HG02759 (cell line): ENCODE measurements around the gene RTN3.

Experiments
- ATAC-seq: cut with Tn5 transposase; IDR thresholded peaks from one replicate; pipeline ENCODE4 v1.9.1; 2021; ENCODE audit warnings: mild to moderate bottlenecking, moderate library complexity; ENCODE audit not compliant: unreplicated experiment

The RTN3 gene

GRCh38 chr11:63737718-63738117 is 56.4 kb downstream of the RTN3 start:
- no peak for ATAC-seq

GRCh38 chr11:63738720-63739360 is 57.5 kb downstream of the RTN3 start:
- ATAC-seq = no peak

GRCh38 chr11:63745304-63746170 is 64.2 kb downstream of the RTN3 start:
- ATAC-seq = no peak

DNA sequence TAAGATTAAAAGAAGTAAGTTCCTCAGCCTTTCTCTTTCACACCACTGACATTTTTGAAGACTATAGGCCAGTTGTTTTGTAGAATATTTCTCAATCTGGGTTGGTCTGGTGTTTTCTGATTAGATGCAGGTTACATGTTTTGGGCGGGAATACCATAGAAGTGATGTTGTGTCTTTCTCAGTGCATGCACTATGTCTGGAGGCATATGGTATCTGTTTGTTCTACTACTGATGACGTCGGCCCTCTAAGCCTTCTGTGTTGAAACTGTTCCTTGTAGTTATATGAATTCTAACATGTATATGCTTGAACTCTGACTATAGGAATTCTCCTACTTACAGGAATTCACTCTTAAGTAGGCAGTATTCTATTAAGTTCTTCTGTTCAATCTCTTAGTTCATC is 65.7 kb downstream of the RTN3 start:
- ATAC-seq = no peak

GRCh38 chr11:63749624-63750023 is 68.3 kb downstream of the RTN3 start:
- no peak for ATAC-seq

DNA sequence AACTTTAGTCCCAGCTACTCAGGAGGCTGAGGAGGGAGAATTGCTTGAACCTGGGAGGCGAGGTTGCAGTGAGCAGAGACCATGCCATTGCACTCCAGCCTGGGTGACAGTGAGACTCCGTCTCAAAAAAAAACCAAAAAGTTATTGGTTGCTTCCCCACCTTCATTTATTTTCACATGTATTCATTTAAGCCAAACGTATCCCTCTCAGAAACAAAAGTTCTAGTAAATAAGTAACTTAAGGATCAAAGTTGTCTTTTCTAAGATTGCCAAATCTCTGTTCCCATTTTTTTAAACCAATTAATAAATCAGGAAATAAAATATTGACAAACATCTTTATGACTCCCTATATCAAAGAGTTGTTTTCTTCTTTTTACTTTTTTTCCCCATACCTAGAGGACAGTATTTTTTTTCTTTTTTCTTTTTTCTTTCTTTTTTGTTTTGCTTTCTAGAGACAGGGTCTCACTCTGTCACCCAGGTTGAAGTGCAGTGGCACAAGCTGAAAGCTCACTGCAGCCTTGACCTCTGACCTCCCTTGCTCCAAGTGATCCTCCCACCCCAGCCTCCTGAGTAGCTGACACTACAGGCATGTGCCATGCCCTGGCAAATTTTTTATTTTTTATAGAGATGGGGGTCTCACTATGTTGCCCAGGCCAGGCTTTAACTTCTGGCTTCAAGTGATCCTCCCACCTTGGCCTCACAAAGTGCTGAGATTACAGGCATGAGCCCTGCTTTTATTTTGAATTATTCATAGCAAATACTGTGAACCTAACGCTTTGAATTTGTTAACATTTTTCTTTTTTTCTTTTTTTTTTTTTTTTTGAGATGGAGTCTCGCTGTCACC is 75.8 kb downstream of the RTN3 start:
- no peak for ATAC-seq

DNA sequence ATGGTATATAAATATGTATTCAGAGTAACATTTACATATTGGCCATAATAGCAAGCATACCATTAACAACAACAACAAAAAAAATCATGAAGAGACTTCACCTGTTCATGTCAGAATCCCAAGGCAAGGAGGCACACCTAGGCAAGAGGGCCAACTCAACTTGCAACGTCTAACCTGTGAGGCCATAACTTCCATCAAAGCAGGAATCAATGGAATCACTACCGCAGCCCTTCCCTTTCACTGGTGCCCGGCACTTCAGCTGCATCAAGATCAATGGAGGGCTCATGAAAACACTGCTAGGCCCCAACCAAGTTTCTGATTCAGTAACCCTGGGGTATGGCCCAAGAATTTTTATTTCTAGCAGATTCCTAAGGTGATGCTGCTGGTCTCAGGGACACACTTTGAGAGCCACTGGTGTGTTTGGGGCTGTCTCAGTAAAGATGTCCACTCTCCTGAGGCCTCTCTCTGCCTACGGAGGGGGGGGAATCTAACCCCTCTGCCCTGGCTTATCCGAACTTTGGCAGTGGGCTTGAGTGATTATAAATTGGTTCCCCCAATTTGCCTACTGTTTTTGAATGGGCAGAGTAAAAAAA is 79.3 kb downstream of the RTN3 start:
- no peak for ATAC-seq

DNA sequence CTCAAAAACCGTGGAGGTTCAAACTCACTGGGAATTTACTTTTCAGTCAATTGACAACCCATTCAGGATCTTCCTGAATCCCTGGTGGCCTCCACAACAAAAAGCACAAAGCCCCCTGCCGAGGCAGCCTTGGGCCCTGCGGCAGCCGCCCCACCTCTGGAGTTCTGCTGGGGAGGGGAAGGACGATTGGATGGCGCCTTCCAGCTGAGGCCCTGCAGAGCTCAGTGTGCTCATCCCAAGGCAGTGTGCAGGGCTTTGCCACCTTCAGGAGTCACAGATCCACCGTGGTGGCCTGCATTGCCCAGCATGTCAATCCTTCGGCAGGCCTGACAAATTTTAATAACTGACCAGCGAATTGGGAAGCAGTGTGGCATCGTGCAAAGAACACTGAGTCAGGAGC is 79.9 kb downstream of the RTN3 start:
- no peak for ATAC-seq

DNA sequence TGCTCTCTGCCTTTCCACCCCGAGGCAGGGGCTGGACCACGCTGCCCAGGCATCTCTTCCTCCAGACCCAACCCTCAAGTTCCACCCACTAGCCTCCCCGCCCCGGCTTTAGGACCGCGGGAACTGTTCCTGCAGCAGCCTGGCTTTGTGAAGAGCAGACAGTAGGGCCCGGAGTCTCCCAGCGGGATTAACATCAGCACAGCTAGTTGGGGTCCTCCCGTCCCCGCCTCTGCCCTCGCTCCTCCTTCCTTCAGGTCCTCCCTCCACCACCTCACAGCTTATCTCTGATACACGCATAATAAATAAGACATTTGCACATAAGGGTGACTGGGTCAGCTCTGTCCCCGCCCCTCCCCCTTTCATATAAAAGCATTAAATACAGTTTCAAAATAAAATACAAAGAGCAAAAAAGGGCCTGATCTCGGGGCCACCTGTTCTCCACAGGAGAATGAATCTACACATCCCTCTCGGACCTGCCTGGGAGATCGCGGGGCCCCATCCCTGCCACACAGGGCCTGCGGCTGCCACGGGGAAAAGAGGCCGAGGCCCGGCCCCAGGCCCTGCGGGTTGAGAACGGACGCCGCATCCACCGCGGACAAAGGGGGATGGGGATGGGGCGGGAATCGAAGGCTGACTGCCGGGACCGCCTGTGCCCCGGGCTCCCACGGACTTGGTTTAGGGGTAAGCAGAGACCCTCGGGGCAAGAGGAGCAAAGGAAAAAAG is 80.8 kb downstream of the RTN3 start:
- no peak for ATAC-seq

DNA sequence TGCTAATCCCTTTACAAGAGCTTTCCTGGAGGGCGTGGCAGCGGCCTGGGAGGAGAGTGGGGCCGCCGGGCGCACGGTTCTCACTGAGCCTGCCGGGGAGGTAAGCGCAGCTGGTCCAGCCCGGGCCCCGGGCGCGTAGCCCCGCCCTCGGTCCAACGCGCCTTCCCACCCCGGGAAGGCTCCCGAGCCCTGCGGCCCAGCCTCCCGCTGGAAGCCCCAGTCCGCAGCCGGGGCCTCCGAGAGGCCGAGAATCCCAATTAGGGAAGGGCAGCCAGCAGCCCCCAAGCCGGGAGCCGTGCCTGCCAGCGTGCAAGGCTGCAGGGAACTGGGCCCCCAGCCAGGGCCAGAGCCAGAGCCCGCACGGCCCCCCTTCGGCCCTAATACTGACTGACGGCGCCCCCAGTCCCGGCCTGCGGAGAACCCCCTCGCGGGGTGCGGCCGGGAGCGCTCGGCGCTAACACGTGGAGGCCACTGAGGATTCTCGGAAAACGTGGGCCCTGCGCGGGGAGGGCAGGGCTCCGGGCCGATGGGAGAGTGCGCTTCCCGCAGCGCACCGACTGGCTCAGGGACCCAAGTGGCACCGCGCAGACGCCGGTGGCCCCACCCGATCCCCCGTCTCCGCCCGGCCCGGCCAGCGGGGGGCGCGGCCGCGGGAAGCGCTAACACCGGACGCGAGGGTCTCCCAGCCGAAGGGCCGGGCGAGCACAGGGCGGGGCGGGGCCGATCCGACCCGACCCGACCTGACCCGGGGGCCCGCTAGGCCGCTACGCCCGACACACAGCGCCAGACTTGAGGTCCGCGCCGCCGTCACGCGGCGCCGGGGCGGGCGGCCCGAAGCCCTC is 81.6 kb downstream of the RTN3 start:
- ATAC-seq = no peak

GRCh38 chr11:63763496-63764339 is 82.4 kb downstream of the RTN3 start:
- ATAC-seq = no peak

DNA sequence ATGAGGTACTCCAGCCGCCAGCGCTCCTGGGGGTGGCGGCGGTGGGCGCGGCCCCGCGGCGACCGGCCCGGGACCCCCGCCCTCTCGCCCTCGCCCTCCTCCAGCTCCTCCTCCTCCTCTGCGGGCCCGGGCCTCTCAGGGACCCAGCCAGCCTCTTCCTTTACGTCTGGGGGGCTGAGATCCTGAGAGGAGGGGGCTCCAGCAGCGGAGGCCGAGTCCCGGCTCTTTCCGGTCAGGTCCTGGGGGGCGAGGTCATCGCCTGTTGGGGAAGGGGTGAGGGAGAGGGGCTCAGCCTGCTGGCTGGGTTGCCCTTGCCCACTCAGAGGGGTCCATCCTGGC is 83.0 kb downstream of the RTN3 start:
- ATAC-seq = no peak

GRCh38 chr11:63764679-63765647 is 83.7 kb downstream of the RTN3 start:
- ATAC-seq = no peak

GRCh38 chr11:63765688-63766241 is 84.5 kb downstream of the RTN3 start:
- ATAC-seq = no peak

DNA sequence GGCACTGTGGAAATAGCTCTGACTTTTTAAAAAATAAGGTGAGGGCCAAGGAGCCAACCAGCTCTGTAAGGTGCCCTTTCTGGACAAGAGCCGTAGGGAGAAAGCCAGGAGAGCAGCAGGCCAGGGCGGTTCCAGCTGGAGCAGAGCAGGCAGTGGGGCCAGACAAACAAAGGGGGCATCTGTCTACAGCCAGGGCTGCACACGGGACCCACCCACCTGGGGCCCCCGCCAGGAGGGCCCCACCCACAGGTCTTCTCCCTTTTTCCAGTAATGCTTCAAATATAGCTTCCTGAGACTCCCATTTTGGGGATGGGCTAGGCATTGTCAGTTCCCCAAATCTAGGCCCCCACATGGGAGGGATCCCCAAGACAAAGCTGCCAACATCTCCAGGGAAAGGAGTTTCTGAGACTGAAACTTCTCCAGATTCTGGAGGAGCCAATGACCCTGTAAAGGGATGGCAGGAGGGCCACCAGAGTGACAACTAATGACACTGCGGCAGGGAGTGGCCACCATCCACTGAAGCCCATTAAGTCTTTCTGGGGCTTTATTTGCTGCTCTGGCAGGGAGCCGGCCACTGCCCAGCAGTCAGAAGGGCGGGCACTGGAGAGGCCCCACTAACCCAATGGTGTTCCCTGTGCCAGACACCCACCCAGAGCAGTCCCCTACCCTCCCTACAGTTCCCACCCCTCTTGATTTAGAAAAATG is 85.4 kb downstream of the RTN3 start:
- no peak for ATAC-seq

GRCh38 chr11:63767267-63767564 is 85.9 kb downstream of the RTN3 start:
- ATAC-seq = no peak
